A549 (cell line): ENCODE results near the gene SLIT3. TPM values are rescaled to one million over a fixed set of nuclear protein-coding genes. Genes with fewer than 3 reads are reported as not detected.

Source experiments
- ATAC-seq, 2 experiments: fragments of 200-7000 bp in 1 of 2; fragments of >200 bp in 1 of 2; cut with Nextera tagmentation in 1 of 2; cut with Tn5 transposase in 1 of 2; 3 replicates each; pipeline versions ENCODE4 v1.8.0 to v1.9.1; 2018 to 2020; ENCODE audit warnings: mild to moderate bottlenecking in 1 of 2, moderate library complexity in 1 of 2
- CTCF ChIA-PET: fragments of 300-600 bp; sonication (Branson Sonifier 250); formaldehyde crosslinking; extraction: SDS; loops from one replicate; lab custom pipeline; 2021; ENCODE audit warnings: antibody characterized with exemption, inconsistent platforms; lab: Yijun Ruan, JAX
- POLR2A ChIA-PET: fragments of 350-600 bp; formaldehyde crosslinking; extraction: SDS; loops from one replicate; lab custom pipeline; 2021; ENCODE audit warnings: antibody characterized with exemption, inconsistent platforms; lab: Yijun Ruan, JAX
- DNase-seq, 2 experiments: peaks; one replicate each; pipeline versions ENCODE4 v3.0.0 to v3.0.0-alpha.2; 2011 to 2016; ENCODE audit warnings: low read depth in 1 of 2, low spot score in 1 of 2
- FAIRE-seq: peaks from 2 replicates; lab custom pipeline; 2011; peaks lifted over from hg19 to GRCh38; lab: Jason Lieb, UNC
- H3K27ac ChIP-seq, 2 experiments: fragments of >200 bp; sonication (Bioruptor Twin); formaldehyde crosslinking; 3 replicates each; pipeline ENCODE4 v1.5.1; 2016 to 2017
- H3K4me1 ChIP-seq: fragments of >200 bp; sonication (Bioruptor Twin); formaldehyde crosslinking; 3 replicates; pipeline ENCODE4 v1.6.1; 2016
- H3K4me2 ChIP-seq: fragments of >200 bp; sonication (Bioruptor Twin); formaldehyde crosslinking; 3 replicates; pipeline ENCODE4 v1.6.1; 2016
- H3K4me3 ChIP-seq: fragments of >200 bp; sonication (Bioruptor Twin); formaldehyde crosslinking; 3 replicates; pipeline ENCODE4 v1.5.1; 2016
- H3K9me3 ChIP-seq: fragments of >200 bp; sonication (Bioruptor Twin); formaldehyde crosslinking; 3 replicates; pipeline ENCODE4 v1.6.1; 2016
- CEBPB ChIP-seq, 2 experiments: fragments of >200 bp in 1 of 2; sonication (Bioruptor Twin) in 1 of 2; formaldehyde crosslinking in 1 of 2; IDR thresholded peaks; 2 replicates each; pipeline ENCODE4 v1.6.1; 2012 to 2016
- CTCF ChIP-seq: fragments of >200 bp; sonication (Bioruptor Twin); formaldehyde crosslinking; IDR thresholded peaks from 3 replicates; pipeline ENCODE4 v1.5.1; 2016
- FOSB ChIP-seq: fragments of 250-450 bp; sonication (Bioruptor Pico); IDR thresholded peaks from 2 replicates; pipeline ENCODE4 v1.5.0; 2020; ENCODE audit warnings: mild to moderate bottlenecking, moderate library complexity
- JUN ChIP-seq, 2 experiments: fragments of >200 bp; sonication (Bioruptor Twin); formaldehyde crosslinking; IDR thresholded peaks; 2 replicates in 1 of 2; 3 replicates in 1 of 2; pipeline ENCODE4 v1.6.1; 2016 to 2017
- JUNB ChIP-seq: fragments of >200 bp; sonication (Bioruptor Twin); formaldehyde crosslinking; IDR thresholded peaks from 2 replicates; pipeline ENCODE4 v1.6.1; 2016
- MAFK ChIP-seq: fragments of 450-650 bp; IDR thresholded peaks from 2 replicates; pipeline ENCODE4 v1.6.1; 2014; ENCODE audit not compliant: partially characterized antibody
- MYC ChIP-seq: IDR thresholded peaks from 2 replicates; pipeline ENCODE4 v1.6.1; 2012; ENCODE audit warnings: mild to moderate bottlenecking, inconsistent platforms, low read length, improper control_type of control experiment, borderline replicate concordance
- NPAS2 ChIP-seq: fragments of 250-450 bp; sonication (Bioruptor Pico); IDR thresholded peaks from 2 replicates; pipeline ENCODE4 v1.8.0; 2022; ENCODE audit warnings: mild to moderate bottlenecking, moderate library complexity, borderline replicate concordance
- PBX3 ChIP-seq: IDR thresholded peaks from 2 replicates; pipeline ENCODE4 v1.6.1; 2012
- RAD21 ChIP-seq, 2 experiments: fragments of >200 bp in 1 of 2; sonication (Bioruptor Twin) in 1 of 2; formaldehyde crosslinking in 1 of 2; IDR thresholded peaks in 1 of 2; conservative IDR thresholded peaks in 1 of 2; 2 replicates in 1 of 2; 3 replicates in 1 of 2; pipeline ENCODE4 v1.6.1; 2012 to 2018; ENCODE audit warnings: inconsistent platforms in 1 of 2
- RARB ChIP-seq: fragments of 250-450 bp; sonication (Bioruptor Pico); IDR thresholded peaks from 2 replicates; pipeline ENCODE4 v1.8.0; 2021; ENCODE audit warnings: mild to moderate bottlenecking, moderate library complexity
- REST ChIP-seq: fragments of 200-600 bp; sonication (generic); IDR thresholded peaks from 2 replicates; pipeline ENCODE4 v1.6.1; 2016; ENCODE audit warnings: antibody characterized with exemption, mild to moderate bottlenecking, moderate library complexity
- RNF2 ChIP-seq: fragments of 200-600 bp; sonication (generic); IDR thresholded peaks from 2 replicates; pipeline ENCODE4 v1.6.1; 2016; ENCODE audit warnings: low read depth, mild to moderate bottlenecking, antibody characterized with exemption, moderate library complexity, borderline replicate concordance
- SMC3 ChIP-seq: fragments of >200 bp; sonication (Bioruptor Twin); formaldehyde crosslinking; IDR thresholded peaks from 3 replicates; pipeline ENCODE4 v1.6.1; 2018; ENCODE audit warnings: inconsistent platforms
- ZC3H11A ChIP-seq: fragments of 450-650 bp; IDR thresholded peaks from 2 replicates; pipeline ENCODE4 v1.6.1; 2014; ENCODE audit warnings: antibody characterized with exemption, mild to moderate bottlenecking
- WGBS: methylation state at CpG from one replicate; pipeline ENCODE4 v1.1.6; 2017; ENCODE audit errors: missing lambda C conversion rate; 5-methylcytosine and 5-hydroxymethylcytosine counted together
- polyA plus RNA-seq, 4 experiments: library from polyadenylated mRNA; depleted of rRNA in 3 of 4; stranded (reverse); fragments of >200 nt; fragmentation: RNase III in 1 of 4; extraction: RNeasy Plus Mini Kit Qiagen cat#74134 plus additional on column Dnase treatment in 1 of 4; gene quantifications; 2 replicates in 3 of 4; 3 replicates in 1 of 4; pipeline ENCODE4 v1.2.3, GENCODE V29; 2011 to 2017

SLIT3 gene
- polyA plus RNA-seq, 2 of the 4 experiments (the other 2 are of a cell fraction) = 12.7 to 22.9 TPM

GRCh38 chr5:169272731-169273427, 28.1 kb downstream of the SLIT3 start:
- ChIA-PET POLR2A (interaction anchor here (0.6 kb wide), 1 partner anchor 132 kb away, joined by 13 read pairs; no protein-coding TSS in a partner anchor), CTCF (interaction anchor here (0.9 to 2.0 kb wide), 7 partner anchors 8 to 567 kb away, joined by 3 to 8 read pairs (median 3); no protein-coding TSS in a partner anchor)
- FAIRE-seq (no peak), DNase-seq (no peak), ATAC-seq (no peak)
- WGBS = 90% methylated on average over 12 of the region's 12 CpGs
- H3K4me3 ChIP-seq = no peak overlapping the region
- no peaks in the 10 kb centered on the region for H3K4me1 ChIP-seq
- no peaks in the 10 kb centered on the region for H3K9me3 ChIP-seq
- no peak overlapping the region for H3K4me2 ChIP-seq
- TF ChIP-seq MAFK (peak; percentile 50), JUN (IDR thresholded peaks at IDR 0.05) (no peak)
- 0 out of 6 replicates have a peak overlapping the region, but pooled peaks of 1 of the 2 experiments have one; percentile 14 for H3K27ac ChIP-seq

GRCh38 chr5:169272111-169272510, 28.8 kb downstream of the SLIT3 start:
- H3K4me3 ChIP-seq = no peak overlapping the region
- DNase-seq = no peak
- TF ChIP-seq CEBPB (IDR thresholded peaks at IDR 0.05) = peak in 1 of 2 experiments; percentile 57; a peak in 2 of 4 replicates
- TF ChIP-seq PBX3 = no peak
- TF ChIP-seq, all 56 proteins: peak for 1
- Histone ChIP-seq H3K4me1 (no peaks in the 10 kb centered on the region), H3K9me3 (no peaks in the 10 kb centered on the region), H3K27ac (no peak overlapping the region), H3K4me2 (no peak overlapping the region)
- FAIRE-seq = no peak
- WGBS = 87% methylated on average over 5 of the region's 5 CpGs
- CTCF ChIA-PET = interaction anchor here (0.8 to 2.0 kb wide), 6 partner anchors 12 to 566 kb away, joined by 3 to 8 read pairs (median 4); no protein-coding TSS in a partner anchor
- POLR2A ChIA-PET = no interaction called here
- no peak for ATAC-seq

GRCh38 chr5:169270827-169271226, 30.1 kb downstream of the SLIT3 start:
- Histone ChIP-seq H3K4me1 (no peaks in the 10 kb centered on the region), H3K4me2 (no peak overlapping the region), H3K9me3 (no peaks in the 10 kb centered on the region), H3K27ac (no peak overlapping the region), H3K4me3 (no peak overlapping the region)
- 81% methylated on average over 3 of the region's 3 CpGs for WGBS
- ChIA-PET CTCF (interaction anchor here (1.3 to 2.0 kb wide), 4 partner anchors 30 to 283 kb away, joined by 3 to 8 read pairs (median 8); partner anchors contain the start of gene SLIT3), POLR2A (no interaction called here)
- DNase-seq (peak in 1 of 2 experiments; percentile 26), ATAC-seq (peak in 1 of 2 experiments; percentile 66; a peak in 3 of 6 replicates), FAIRE-seq (no peak)
- TF ChIP-seq SMC3 = peak; percentile 36; the same call in 1 of the 3 replicates
- no peak for TF ChIP-seq JUNB
- peak; percentile 26; the same call in 1 of the 3 replicates for TF ChIP-seq CTCF
- TF ChIP-seq RAD21 (conservative IDR thresholded peaks at IDR 0.05 in 1 of 2, IDR thresholded peaks at IDR 0.05 in 1 of 2) = peak in 1 of 2 experiments; percentile 51; a peak in 2 of 5 replicates

- DNase-seq (no peak), FAIRE-seq (no peak), ATAC-seq (no peak)
- CTCF ChIA-PET = no interaction called here
- Histone ChIP-seq H3K9me3 (no peaks in the 10 kb centered on the region), H3K4me2 (no peak overlapping the region), H3K27ac (no peak overlapping the region), H3K4me1 (no peaks in the 10 kb centered on the region), H3K4me3 (no peak overlapping the region)
- TF ChIP-seq MAFK = no peak
- no peak for TF ChIP-seq RNF2
- TF ChIP-seq ZC3H11A = no peak
- TF ChIP-seq NPAS2 (CRISPR knock-in tag) = no peak
- TF ChIP-seq RARB (CRISPR knock-in tag) = no peak
- TF ChIP-seq MYC = no peak
- TF ChIP-seq REST = no peak
- TF ChIP-seq FOSB (CRISPR knock-in tag) = no peak
- WGBS = 85% methylated on average over 7 of the region's 7 CpGs
- POLR2A ChIA-PET = no interaction called here
These were observed 32.9 kb downstream of the SLIT3 start for GRCh38 chr5:169268019-169268418.
